ENCODE results near the gene TNS2. TPM values are rescaled to one million over a fixed set of nuclear protein-coding genes. Genes with fewer than 3 reads are reported as not detected.

TNS2 gene
- total and polyA plus RNA-seq, 2 of the 13 experiments (the other 11 are each of a cell fraction or from before 2014, with no cell fraction given) = 8.9 to 20.4 TPM

DNA sequence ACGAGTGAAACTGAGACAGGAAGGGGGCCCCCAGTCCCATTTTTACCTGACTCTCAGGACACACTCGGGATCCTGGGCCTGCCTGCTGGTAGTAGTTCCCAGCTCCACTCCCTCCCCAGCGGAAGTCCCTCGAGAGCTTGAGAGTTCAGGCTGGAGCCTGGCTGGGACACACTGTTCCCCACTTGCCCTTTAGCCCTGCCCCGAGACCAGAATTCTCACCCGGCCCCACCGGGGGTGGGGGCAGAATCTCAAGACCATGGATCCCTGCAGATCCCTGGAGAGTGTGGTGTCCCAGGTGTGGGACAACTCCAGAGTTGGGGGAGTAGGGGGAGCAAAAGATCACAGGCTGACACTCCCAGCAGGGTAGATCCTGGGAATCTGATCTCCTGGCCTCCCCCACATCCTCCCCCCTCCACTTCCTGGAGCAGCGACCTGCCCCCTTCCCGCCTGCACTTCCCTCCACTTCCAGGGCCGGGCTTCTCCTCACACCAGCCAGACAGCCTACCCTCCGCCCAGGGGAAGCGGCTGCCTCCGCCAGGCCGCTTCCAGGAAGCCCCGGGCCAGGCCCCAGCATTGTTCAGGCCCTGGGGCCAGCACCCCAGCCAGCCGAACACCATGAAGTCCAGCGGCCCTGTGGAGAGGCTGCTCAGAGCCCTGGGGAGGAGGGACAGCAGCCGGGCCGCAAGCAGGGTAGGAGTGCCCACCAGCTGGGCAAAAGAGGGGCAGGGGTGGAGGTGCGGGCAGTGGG, at the start of gene TNS2 (continued):
- TF ChIP-seq ZNF530 (CRISPR knock-in tag; IDR thresholded peaks at IDR 0.05; ENCODE audit: low read depth) (no peak), RARA (CRISPR knock-in tag; IDR thresholded peaks at IDR 0.05) (peak; percentile 64; the same call in 1 of the 2 replicates), FOXC1 (CRISPR knock-in tag; IDR thresholded peaks at IDR 0.05; ENCODE audit: borderline replicate concordance) (no peak; the same call in 1 of the 2 replicates), NR0B2 (CRISPR knock-in tag; IDR thresholded peaks at IDR 0.05) (no peak; the same call in 1 of the 2 replicates), ATF7-NPFF (CRISPR knock-in tag; IDR thresholded peaks at IDR 0.05; ENCODE audit: low read depth) (peak; percentile 28; the same call in 1 of the 2 replicates), ZBTB42 (CRISPR knock-in tag; IDR thresholded peaks at IDR 0.05) (no peak), BCL6 (CRISPR knock-in tag; IDR thresholded peaks at IDR 0.05) (peak; percentile 69), NFYB (CRISPR knock-in tag; IDR thresholded peaks at IDR 0.05) (no peak), TMF1 (CRISPR knock-in tag; IDR thresholded peaks at IDR 0.05; ENCODE audit: low read depth) (no peak), ZNF572 (CRISPR knock-in tag; IDR thresholded peaks at IDR 0.05) (0 out of 2 replicates have a peak, but pooled peaks have one; percentile 38), ZNF678 (CRISPR knock-in tag; IDR thresholded peaks at IDR 0.05) (no peak), ZNF253 (CRISPR knock-in tag; IDR thresholded peaks at IDR 0.05; ENCODE audit: borderline replicate concordance) (no peak), ZNF17 (CRISPR knock-in tag; IDR thresholded peaks at IDR 0.05) (no peak), EP300 (IDR thresholded peaks at IDR 0.05; ENCODE audit: low read depth in 2 of 2, low read length in 2 of 2) (peak in 1 of 2 experiments; percentile 31; a peak in 1 of 4 replicates), EP300 (CRISPR knock-in tag; IDR thresholded peaks at IDR 0.05; ENCODE audit: borderline replicate concordance) (no peak), HNF4A (CRISPR knock-in tag; IDR thresholded peaks at IDR 0.05) (no peak; the same call in 1 of the 2 replicates), IKZF1 (IDR thresholded peaks at IDR 0.05) (no peak), ZNF772 (CRISPR knock-in tag; IDR thresholded peaks at IDR 0.05) (peak; percentile 50; the same call in 1 of the 2 replicates), HINFP (CRISPR knock-in tag; IDR thresholded peaks at IDR 0.05; ENCODE audit: low read depth) (no peak), ZNF230 (CRISPR knock-in tag; IDR thresholded peaks at IDR 0.05) (no peak), SNAPC2 (CRISPR knock-in tag; IDR thresholded peaks at IDR 0.05) (no peak), SALL1 (CRISPR knock-in tag; IDR thresholded peaks at IDR 0.05) (peak; percentile 70)
- TF ChIP-seq, protein P1, sequence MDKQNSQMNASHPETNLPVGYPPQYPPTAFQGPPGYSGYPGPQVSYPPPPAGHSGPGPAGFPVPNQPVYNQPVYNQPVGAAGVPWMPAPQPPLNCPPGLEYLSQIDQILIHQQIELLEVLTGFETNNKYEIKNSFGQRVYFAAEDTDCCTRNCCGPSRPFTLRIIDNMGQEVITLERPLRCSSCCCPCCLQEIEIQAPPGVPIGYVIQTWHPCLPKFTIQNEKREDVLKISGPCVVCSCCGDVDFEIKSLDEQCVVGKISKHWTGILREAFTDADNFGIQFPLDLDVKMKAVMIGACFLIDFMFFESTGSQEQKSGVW (CRISPR knock-in tag; IDR thresholded peaks at IDR 0.05; ENCODE audit: borderline replicate concordance) = no peak
- TF ChIP-seq, protein P2, sequence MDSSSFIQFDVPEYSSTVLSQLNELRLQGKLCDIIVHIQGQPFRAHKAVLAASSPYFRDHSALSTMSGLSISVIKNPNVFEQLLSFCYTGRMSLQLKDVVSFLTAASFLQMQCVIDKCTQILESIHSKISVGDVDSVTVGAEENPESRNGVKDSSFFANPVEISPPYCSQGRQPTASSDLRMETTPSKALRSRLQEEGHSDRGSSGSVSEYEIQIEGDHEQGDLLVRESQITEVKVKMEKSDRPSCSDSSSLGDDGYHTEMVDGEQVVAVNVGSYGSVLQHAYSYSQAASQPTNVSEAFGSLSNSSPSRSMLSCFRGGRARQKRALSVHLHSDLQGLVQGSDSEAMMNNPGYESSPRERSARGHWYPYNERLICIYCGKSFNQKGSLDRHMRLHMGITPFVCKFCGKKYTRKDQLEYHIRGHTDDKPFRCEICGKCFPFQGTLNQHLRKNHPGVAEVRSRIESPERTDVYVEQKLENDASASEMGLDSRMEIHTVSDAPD (CRISPR knock-in tag; IDR thresholded peaks at IDR 0.05) = no peak
- TF ChIP-seq, protein P3, sequence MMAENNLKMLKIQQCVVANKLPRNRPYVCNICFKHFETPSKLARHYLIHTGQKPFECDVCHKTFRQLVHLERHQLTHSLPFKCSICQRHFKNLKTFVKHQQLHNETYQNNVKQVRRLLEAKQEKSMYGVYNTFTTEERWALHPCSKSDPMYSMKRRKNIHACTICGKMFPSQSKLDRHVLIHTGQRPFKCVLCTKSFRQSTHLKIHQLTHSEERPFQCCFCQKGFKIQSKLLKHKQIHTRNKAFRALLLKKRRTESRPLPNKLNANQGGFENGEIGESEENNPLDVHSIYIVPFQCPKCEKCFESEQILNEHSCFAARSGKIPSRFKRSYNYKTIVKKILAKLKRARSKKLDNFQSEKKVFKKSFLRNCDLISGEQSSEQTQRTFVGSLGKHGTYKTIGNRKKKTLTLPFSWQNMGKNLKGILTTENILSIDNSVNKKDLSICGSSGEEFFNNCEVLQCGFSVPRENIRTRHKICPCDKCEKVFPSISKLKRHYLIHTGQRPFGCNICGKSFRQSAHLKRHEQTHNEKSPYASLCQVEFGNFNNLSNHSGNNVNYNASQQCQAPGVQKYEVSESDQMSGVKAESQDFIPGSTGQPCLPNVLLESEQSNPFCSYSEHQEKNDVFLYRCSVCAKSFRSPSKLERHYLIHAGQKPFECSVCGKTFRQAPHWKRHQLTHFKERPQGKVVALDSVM (CRISPR knock-in tag; IDR thresholded peaks at IDR 0.05) = no peak

Measured in HepG2 (cell line).